Urinary bladder (tissue), 4 donors: Measurements from ENCODE around the gene TTYH3. TPM values are rescaled to one million over a fixed set of nuclear protein-coding genes. Genes with fewer than 3 reads are reported as not detected.
"Not testable (repeated sequence)": the region's sequence is repeated elsewhere in the genome, so short reads cannot be mapped to it uniquely, and the experiment has no call there.

Experiments used
- DNase-seq: peaks from one replicate; pipeline ENCODE4 v3.0.0-alpha.2; 2015; ENCODE audit errors: extremely low spot score
- H3K27ac ChIP-seq: one replicate; pipeline ENCODE4 v1.5.1; 2013; ENCODE audit warnings: low read depth, mild to moderate bottlenecking, moderate library complexity
- H3K36me3 ChIP-seq: one replicate; pipeline ENCODE4 v1.6.1; 2013; ENCODE audit warnings: mild to moderate bottlenecking, moderate library complexity; ENCODE audit not compliant: insufficient read depth
- H3K4me1 ChIP-seq: one replicate; pipeline ENCODE4 v1.6.1; 2013; ENCODE audit warnings: mild to moderate bottlenecking, moderate library complexity; ENCODE audit not compliant: insufficient read depth
- H3K4me3 ChIP-seq: one replicate; pipeline ENCODE4 v1.5.1; 2013; ENCODE audit warnings: low read depth, low read length
- WGBS: extraction: QIAGEN DNeasy Blood & Tissue Kit; methylation state at CpG from one replicate; pipeline ENCODE4 v1.1.7; 2013; 5-methylcytosine and 5-hydroxymethylcytosine counted together
- polyA plus RNA-seq: library from polyadenylated mRNA; stranded (reverse); fragments of 200-250 nt; gene quantifications from one replicate; pipeline ENCODE4 v1.2.3, GENCODE V29; 2013
- total RNA-seq: library from RNA; depleted of rRNA; stranded (reverse); fragments of >200 nt; gene quantifications from one replicate; pipeline ENCODE4 v1.2.3, GENCODE V29; 2014
- donor health status: healthy with polysubstance abuse.
- donor health status: healthy.

The TTYH3 gene
- total and polyA plus RNA-seq, 2 donors, result 26.7 to 29.2 TPM

- 26% methylated on average over 25 of the region's 25 CpGs for whole genome bisulfite sequencing
- Histone ChIP-seq H3K4me3 (no peak overlapping the region), H3K4me1 (no peaks in the 10 kb centered on the region), H3K27ac (no peak overlapping the region), H3K36me3 (no peaks in the 10 kb centered on the region)
- DNase-seq, result no peak
Measured at GRCh38 chr7:2670720-2671391, 39.1 kb downstream of the TTYH3 start.

GRCh38 chr7:2673214-2673613 is 41.4 kb downstream of the TTYH3 start:
- 70% methylated on average over 6 of the region's 6 CpGs for WGBS
- H3K27ac ChIP-seq, result not testable (repeated sequence)

GRCh38 chr7:2673934-2674333 is 42.1 kb downstream of the TTYH3 start:
- no peak overlapping the region for H3K27ac ChIP-seq
- H3K4me3 ChIP-seq, result no peak overlapping the region
- H3K36me3 ChIP-seq, result no peaks in the 10 kb centered on the region
- DNase-seq, result no peak
- H3K4me1 ChIP-seq, result no peaks in the 10 kb centered on the region

More at GRCh38 chr7:2673214-2673613, 41.4 kb downstream of the TTYH3 start:
- not testable (repeated sequence) for DNase-seq, H3K4me1 ChIP-seq, H3K4me3 ChIP-seq, H3K36me3 ChIP-seq

- Histone ChIP-seq H3K4me1 (no peaks in the 10 kb centered on the region), H3K36me3 (no peaks in the 10 kb centered on the region), H3K4me3 (no peak overlapping the region), H3K27ac (no peak overlapping the region)
- no peak for DNase-seq
- 89% methylated on average over 9 of the region's 9 CpGs for WGBS
Measured at GRCh38 chr7:2675256-2675764, 43.5 kb downstream of the TTYH3 start.

- not testable (repeated sequence) for H3K4me1 ChIP-seq
- WGBS, result 79% methylated on average over 7 of the region's 8 CpGs
Measured at GRCh38 chr7:2676576-2676975, 44.8 kb downstream of the TTYH3 start.

GRCh38 chr7:2678454-2678853 is 46.7 kb downstream of the TTYH3 start:
- H3K36me3 ChIP-seq, DNase-seq, H3K4me3 ChIP-seq, H3K27ac ChIP-seq, H3K4me1 ChIP-seq: not testable (repeated sequence)
- WGBS, result 82% methylated on average over 15 of the region's 15 CpGs

More at GRCh38 chr7:2676576-2676975, 44.8 kb downstream of the TTYH3 start:
- not testable (repeated sequence) for H3K4me3 ChIP-seq, DNase-seq, H3K27ac ChIP-seq, H3K36me3 ChIP-seq

GRCh38 chr7:2679135-2680127 is 47.6 kb downstream of the TTYH3 start:
- not testable (repeated sequence) for H3K4me1 ChIP-seq, H3K4me3 ChIP-seq, H3K36me3 ChIP-seq, H3K27ac ChIP-seq, DNase-seq
- 50% methylated on average over 63 of the region's 64 CpGs for WGBS

- 90% methylated on average over 13 of the region's 13 CpGs for WGBS
- Histone ChIP-seq H3K4me3 (no peak overlapping the region), H3K27ac (no peak overlapping the region), H3K36me3 (no peaks in the 10 kb centered on the region), H3K4me1 (no peaks in the 10 kb centered on the region)
- no peak for DNase-seq
Measured at GRCh38 chr7:2680256-2680655, 48.5 kb downstream of the TTYH3 start.

GRCh38 chr7:2680792-2681490 is 49.2 kb downstream of the TTYH3 start:
- Histone ChIP-seq H3K4me3 (no peak overlapping the region), H3K36me3 (no peaks in the 10 kb centered on the region), H3K27ac (no peak overlapping the region), H3K4me1 (no peaks in the 10 kb centered on the region)
- WGBS, result 46% methylated on average over 27 of the region's 27 CpGs
- DNase-seq, result no peak

- Histone ChIP-seq H3K4me3 (no peak overlapping the region), H3K4me1 (no peaks in the 10 kb centered on the region), H3K27ac (no peak overlapping the region), H3K36me3 (no peaks in the 10 kb centered on the region)
- 87% methylated on average over 27 of the region's 27 CpGs for WGBS
- DNase-seq, result no peak
Measured at GRCh38 chr7:2681929-2682799, 50.4 kb downstream of the TTYH3 start.

- Histone ChIP-seq H3K4me1 (no peaks in the 10 kb centered on the region), H3K4me3 (no peak overlapping the region), H3K36me3 (no peaks in the 10 kb centered on the region), H3K27ac (no peak overlapping the region)
- 93% methylated on average over 10 of the region's 11 CpGs for WGBS
- no peak for DNase-seq
Measured at GRCh38 chr7:2684501-2684900, 52.7 kb downstream of the TTYH3 start.

- H3K4me1 ChIP-seq, result no peaks in the 10 kb centered on the region
- WGBS, result 95% methylated on average over 14 of the region's 14 CpGs
- no peaks in the 10 kb centered on the region for H3K36me3 ChIP-seq
- H3K4me3 ChIP-seq, result no peak overlapping the region
- DNase-seq, result no peak
- no peak overlapping the region for H3K27ac ChIP-seq
Measured at GRCh38 chr7:2686101-2686500, 54.3 kb downstream of the TTYH3 start.
